GM12878 (cell line): ENCODE data around the gene KRTAP5-4.

Experiments
- GABPA ChIP-seq: IDR thresholded peaks from 2 replicates; pipeline ENCODE4 v1.6.1; 2014; ENCODE audit warnings: antibody characterized with exemption, low read depth, mild to moderate bottlenecking, inconsistent platforms
- POLR2A ChIP-seq: IDR thresholded peaks from 2 replicates; pipeline ENCODE4 v1.6.1; 2011; ENCODE audit warnings: low read depth, mild to moderate bottlenecking, low read length
- TAF1 ChIP-seq: IDR thresholded peaks from 2 replicates; pipeline ENCODE4 v1.6.1; 2011; ENCODE audit warnings: mild to moderate bottlenecking, low read depth, low read length, borderline replicate concordance
- TF ChIP-seq, protein P1 (sequence below): IDR thresholded peaks from 2 replicates; pipeline ENCODE4 v1.6.1; 2011; ENCODE audit warnings: mild to moderate bottlenecking, low read depth, low read length, moderate library complexity; ENCODE audit not compliant: insufficient replicate concordance
- TF ChIP-seq, protein P2 (sequence below), 3 experiments: IDR thresholded peaks in 2 of 3; conservative IDR thresholded peaks in 1 of 3; 2 replicates each; pipeline ENCODE4 v1.5.1; 2011; ENCODE audit warnings: low read depth in 3 of 3, low read length in 3 of 3, mild to moderate bottlenecking in 3 of 3, control low read depth in 2 of 3, moderate library complexity in 2 of 3, inconsistent platforms in 1 of 3, mixed read lengths in 1 of 3; ENCODE audit not compliant: control insufficient read depth in 2 of 3, insufficient read depth in 1 of 3; ENCODE audit errors: extremely low read depth in 1 of 3

- TF ChIP-seq TAF1 (no peak), GABPA (no peak), POLR2A (no peak)
- TF ChIP-seq, protein P1, sequence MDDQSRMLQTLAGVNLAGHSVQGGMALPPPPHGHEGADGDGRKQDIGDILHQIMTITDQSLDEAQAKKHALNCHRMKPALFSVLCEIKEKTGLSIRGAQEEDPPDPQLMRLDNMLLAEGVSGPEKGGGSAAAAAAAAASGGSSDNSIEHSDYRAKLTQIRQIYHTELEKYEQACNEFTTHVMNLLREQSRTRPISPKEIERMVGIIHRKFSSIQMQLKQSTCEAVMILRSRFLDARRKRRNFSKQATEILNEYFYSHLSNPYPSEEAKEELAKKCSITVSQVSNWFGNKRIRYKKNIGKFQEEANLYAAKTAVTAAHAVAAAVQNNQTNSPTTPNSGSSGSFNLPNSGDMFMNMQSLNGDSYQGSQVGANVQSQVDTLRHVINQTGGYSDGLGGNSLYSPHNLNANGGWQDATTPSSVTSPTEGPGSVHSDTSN, result no peak
- TF ChIP-seq, protein P2, sequence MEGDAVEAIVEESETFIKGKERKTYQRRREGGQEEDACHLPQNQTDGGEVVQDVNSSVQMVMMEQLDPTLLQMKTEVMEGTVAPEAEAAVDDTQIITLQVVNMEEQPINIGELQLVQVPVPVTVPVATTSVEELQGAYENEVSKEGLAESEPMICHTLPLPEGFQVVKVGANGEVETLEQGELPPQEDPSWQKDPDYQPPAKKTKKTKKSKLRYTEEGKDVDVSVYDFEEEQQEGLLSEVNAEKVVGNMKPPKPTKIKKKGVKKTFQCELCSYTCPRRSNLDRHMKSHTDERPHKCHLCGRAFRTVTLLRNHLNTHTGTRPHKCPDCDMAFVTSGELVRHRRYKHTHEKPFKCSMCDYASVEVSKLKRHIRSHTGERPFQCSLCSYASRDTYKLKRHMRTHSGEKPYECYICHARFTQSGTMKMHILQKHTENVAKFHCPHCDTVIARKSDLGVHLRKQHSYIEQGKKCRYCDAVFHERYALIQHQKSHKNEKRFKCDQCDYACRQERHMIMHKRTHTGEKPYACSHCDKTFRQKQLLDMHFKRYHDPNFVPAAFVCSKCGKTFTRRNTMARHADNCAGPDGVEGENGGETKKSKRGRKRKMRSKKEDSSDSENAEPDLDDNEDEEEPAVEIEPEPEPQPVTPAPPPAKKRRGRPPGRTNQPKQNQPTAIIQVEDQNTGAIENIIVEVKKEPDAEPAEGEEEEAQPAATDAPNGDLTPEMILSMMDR (IDR thresholded peaks at IDR 0.05 in 2 of 3, conservative IDR thresholded peaks at IDR 0.05 in 1 of 3; ENCODE audit: control insufficient read depth in 2 of 3, extremely low read depth in 1 of 3, insufficient read depth in 1 of 3, low read depth in 3 of 3, low read length in 3 of 3), result peak; percentile 90 to 94 (median 91)
These were observed 31.0 kb upstream of the KRTAP5-4 start for GRCh38 chr11:1652771-1653540.
